GM12878 (cell line): Measurements from ENCODE around the gene CSRNP2. TPM values are rescaled to one million over a fixed set of nuclear protein-coding genes. Genes with fewer than 3 reads are reported as not detected.

ENCODE experiments used
- ATAC-seq: fragments of 200-7000 bp; cut with Tn5 transposase; 3 replicates; pipeline ENCODE4 v1.9.1; 2020; ENCODE audit warnings: mild to moderate bottlenecking, moderate library complexity
- BruUV-seq: library from RNA; stranded (reverse); fragments of 400-500 nt; replicated peaks from 2 replicates; lab custom pipeline; 2021; lab: Mats Ljungman, UMichigan
- CTCF ChIA-PET: fragments of 300-600 bp; sonication (Branson Sonifier 250); formaldehyde crosslinking; extraction: SDS; loops from one replicate; lab custom pipeline; 2021; ENCODE audit warnings: inconsistent platforms; lab: Yijun Ruan, JAX
- POLR2A ChIA-PET: fragments of 350-600 bp; formaldehyde crosslinking; extraction: SDS; loops from one replicate; lab custom pipeline; 2021; ENCODE audit warnings: inconsistent platforms; lab: Charles Lee
- RAD21 ChIA-PET: fragments of 300-600 bp; sonication (Branson Sonifier 250); formaldehyde crosslinking; loops from one replicate; lab custom pipeline; 2023; ENCODE audit warnings: antibody characterized with exemption; ENCODE audit not compliant: unreplicated experiment; lab: Charles Lee
- SMC1A ChIA-PET: fragments of 300-600 bp; sonication (Branson Sonifier 250); formaldehyde crosslinking; loops from one replicate; lab custom pipeline; 2023; ENCODE audit not compliant: unreplicated experiment, uncharacterized antibody; lab: Charles Lee
- DNase-seq: peaks from one replicate; pipeline ENCODE4 v3.0.0-alpha.2; 2011; ENCODE audit warnings: low read depth, low spot score
- FAIRE-seq: peaks from 3 replicates; lab custom pipeline; 2011; peaks lifted over from hg19 to GRCh38; lab: Jason Lieb, UNC
- H2AFZ ChIP-seq: 2 replicates; pipeline ENCODE4 v1.6.0; 2011; ENCODE audit warnings: low read depth, low read length, control low read depth; ENCODE audit not compliant: control insufficient read depth
- H3K27ac ChIP-seq: 2 replicates; pipeline ENCODE4 v1.5.1; 2011; ENCODE audit warnings: control low read depth; ENCODE audit not compliant: control insufficient read depth, insufficient read depth
- H3K27me3 ChIP-seq, 2 experiments: replicated peaks in 1 of 2; 2 replicates each; pipeline versions ENCODE4 v1.6.0 to v1.6.1; 2011; ENCODE audit warnings: low read length in 1 of 2; ENCODE audit not compliant: control insufficient read depth in 2 of 2, insufficient read depth in 2 of 2
- H3K36me3 ChIP-seq, 2 experiments: 2 replicates each; pipeline ENCODE4 v1.5.1; 2011; ENCODE audit warnings: low read length in 1 of 2; ENCODE audit not compliant: control insufficient read depth in 2 of 2, insufficient read depth in 2 of 2
- H3K4me1 ChIP-seq: 2 replicates; pipeline ENCODE4 v1.6.1; 2011; ENCODE audit warnings: mild to moderate bottlenecking, low read length, moderate library complexity, mixed read lengths; ENCODE audit not compliant: control insufficient read depth, insufficient read depth
- H3K4me2 ChIP-seq: 2 replicates; pipeline ENCODE4 v1.6.0; 2011; ENCODE audit warnings: control low read depth; ENCODE audit not compliant: control insufficient read depth, insufficient read depth
- H3K4me3 ChIP-seq: fragments of 200-600 bp; sonication (generic); 2 replicates; pipeline ENCODE4 v1.5.1; 2016
- H3K79me2 ChIP-seq: 2 replicates; pipeline ENCODE4 v1.6.0; 2011; ENCODE audit warnings: low read length; ENCODE audit not compliant: control insufficient read depth, insufficient read depth
- H3K9ac ChIP-seq: 2 replicates; pipeline ENCODE4 v1.8.0; 2011; ENCODE audit warnings: low read length, control low read depth, mixed read lengths; ENCODE audit not compliant: control insufficient read depth, insufficient read depth
- H3K9me3 ChIP-seq: replicated peaks from 3 replicates; pipeline ENCODE4 v1.5.1; 2011; ENCODE audit warnings: mild to moderate bottlenecking, low read length; ENCODE audit not compliant: control insufficient read depth, insufficient read depth
- H4K20me1 ChIP-seq: 2 replicates; pipeline ENCODE4 v1.6.0; 2011; ENCODE audit not compliant: control insufficient read depth, insufficient read depth
- BMI1 ChIP-seq: fragments of 450-650 bp; IDR thresholded peaks from 2 replicates; pipeline ENCODE4 v1.6.1; 2016; ENCODE audit warnings: mild to moderate bottlenecking, moderate library complexity, borderline replicate concordance
- E4F1 ChIP-seq: fragments of 450-650 bp; IDR thresholded peaks from 2 replicates; pipeline ENCODE4 v1.6.1; 2018; ENCODE audit warnings: borderline replicate concordance, mild to moderate bottlenecking; ENCODE audit not compliant: partially characterized antibody
- HDAC2 ChIP-seq: fragments of 200-600 bp; sonication (generic); IDR thresholded peaks from 2 replicates; pipeline ENCODE4 v1.6.1; 2017
- IKZF1 ChIP-seq: fragments of 450-650 bp; conservative IDR thresholded peaks from 2 replicates; pipeline ENCODE4 v1.6.1; 2017; ENCODE audit warnings: antibody characterized with exemption, mild to moderate bottlenecking
- KLF5 ChIP-seq: fragments of 450-650 bp; IDR thresholded peaks from 2 replicates; pipeline ENCODE4 v1.6.1; 2014; ENCODE audit warnings: mild to moderate bottlenecking; ENCODE audit not compliant: partially characterized antibody
- MXI1 ChIP-seq: fragments of 150-350 bp; IDR thresholded peaks from 2 replicates; pipeline ENCODE4 v1.6.1; 2011; ENCODE audit warnings: low read depth, mild to moderate bottlenecking, inconsistent platforms, low read length, improper control_type of control experiment
- MYB ChIP-seq: fragments of 150-350 bp; IDR thresholded peaks from 2 replicates; pipeline ENCODE4 v1.6.1; 2014; ENCODE audit warnings: mild to moderate bottlenecking, low read depth, low read length, borderline replicate concordance
- PAX8 ChIP-seq: fragments of 450-650 bp; IDR thresholded peaks from 2 replicates; pipeline ENCODE4 v1.6.1; 2017; ENCODE audit warnings: mild to moderate bottlenecking, moderate library complexity
- PBX3 ChIP-seq: IDR thresholded peaks from 2 replicates; pipeline ENCODE4 v1.6.1; 2011; ENCODE audit warnings: mild to moderate bottlenecking, low read depth, low read length, moderate library complexity; ENCODE audit not compliant: insufficient replicate concordance
- RAD21 ChIP-seq: IDR thresholded peaks from 2 replicates; pipeline ENCODE4 v1.6.1; 2011; ENCODE audit warnings: mild to moderate bottlenecking, low read depth, low read length, moderate library complexity; ENCODE audit not compliant: insufficient read depth
- RELA ChIP-seq: fragments of 450-650 bp; IDR thresholded peaks from 2 replicates; pipeline ENCODE4 v1.8.0; 2014; ENCODE audit warnings: borderline replicate concordance; ENCODE audit not compliant: partially characterized antibody
- STAT1 ChIP-seq: fragments of 450-650 bp; conservative IDR thresholded peaks from 2 replicates; pipeline ENCODE4 v1.6.1; 2014; ENCODE audit warnings: antibody characterized with exemption, mild to moderate bottlenecking
- SUZ12 ChIP-seq: fragments of 200-600 bp; sonication (generic); IDR thresholded peaks from one replicate; pipeline ENCODE4 v1.6.1; 2018; ENCODE audit warnings: antibody characterized with exemption, mild to moderate bottlenecking; ENCODE audit not compliant: unreplicated experiment
- TBL1XR1 ChIP-seq: IDR thresholded peaks from 2 replicates; pipeline ENCODE4 v1.6.1; 2012; ENCODE audit warnings: low read depth, low read length, improper control_type of control experiment
- TCF7 ChIP-seq: IDR thresholded peaks from 2 replicates; pipeline ENCODE4 v1.6.1; 2014; ENCODE audit warnings: antibody characterized with exemption, borderline replicate concordance
- WRNIP1 ChIP-seq: IDR thresholded peaks from 2 replicates; pipeline ENCODE4 v1.6.1; 2011; ENCODE audit warnings: low read depth, low read length, improper control_type of control experiment, borderline replicate concordance
- YBX1 ChIP-seq: fragments of 450-650 bp; IDR thresholded peaks from 2 replicates; pipeline ENCODE4 v1.6.1; 2016; ENCODE audit warnings: antibody characterized with exemption
- ZBTB4 ChIP-seq: fragments of 450-650 bp; formaldehyde crosslinking; IDR thresholded peaks from 2 replicates; pipeline ENCODE4 v1.4.0; 2022; ENCODE audit warnings: mild to moderate bottlenecking, moderate library complexity
- ZNF207 ChIP-seq: fragments of 450-650 bp; IDR thresholded peaks from 2 replicates; pipeline ENCODE4 v1.6.1; 2014; ENCODE audit warnings: antibody characterized with exemption, mild to moderate bottlenecking, borderline replicate concordance
- WGBS: methylation state at CpG from one replicate; pipeline ENCODE4 v1.1.6; 2016; ENCODE audit warnings: low lambda C conversion rate; ENCODE audit not compliant: insufficient replicate concordance, insufficient coverage; ENCODE audit errors: missing lambda C conversion rate; 5-methylcytosine and 5-hydroxymethylcytosine counted together
- in situ Hi-C: fragments of 300-500 bp; cut with MboI; formaldehyde crosslinking; loops from 9 replicates; pipeline ENCODE4 v1.14.3; 2018; ENCODE audit warnings: mixed read lengths
- intact Hi-C: fragments of 100-400 bp; cut with micrococcal nuclease; formaldehyde crosslinking; loops from one replicate; pipeline ENCODE4 v1.14.2; 2022; ENCODE audit not compliant: unreplicated experiment
- polyA plus RNA-seq, 11 experiments: library from polyadenylated mRNA; depleted of rRNA in 4 of 11; unstranded in 6 of 11; stranded (reverse) in 5 of 11; fragments of >200 nt; fragmentation: Nextera tagmentation in 4 of 11; fragmentation: Illumina TruSeq in 1 of 11; extraction: Ambion mirVana in 4 of 11; extraction: Trizol in 1 of 11; gene quantifications; 1 replicate in 1 of 11; 2 replicates in 10 of 11; pipeline versions ENCODE4 v1.2.1 to v1.2.3, GENCODE V29; 2011 to 2016; ENCODE audit warnings: inconsistent platforms in 2 of 11, missing spikeins in 2 of 11, low read depth in 1 of 11
- total RNA-seq, 4 experiments: library from RNA; depleted of rRNA in 3 of 4; stranded (reverse); fragments of >200 nt in 3 of 4; fragmentation: Illumina TruSeq in 1 of 4; extraction: Trizol in 1 of 4; gene quantifications; 2 replicates each; pipeline versions ENCODE4 v1.2.1 to v1.2.3, GENCODE V29; 2013 to 2021

CSRNP2 gene
- total and polyA plus RNA-seq, 10 of the 15 experiments (the other 5 are each of a cell fraction or from before 2014, with no cell fraction given), result 1.2 to 12.1 (median 6.3) TPM

- ChIA-PET SMC1A (interaction anchor here (1.2 kb wide), 1 partner anchor 305 kb away, joined by 3 read pairs; no protein-coding TSS in a partner anchor), POLR2A (no interaction called here), CTCF (interaction anchor here (0.5 to 1.3 kb wide), 3 partner anchors 216 to 305 kb away, joined by 3 to 8 read pairs (median 3); no protein-coding TSS in a partner anchor)
- in situ Hi-C loops (no loop called here), intact Hi-C loops (no loop called here)
- TF ChIP-seq RAD21 (no peak), MYB (no peak), TCF7 (no peak), PBX3 (no peak), KLF5 (no peak), IKZF1 (no peak), MXI1 (no peak), ZNF207 (no peak), TBL1XR1 (no peak), STAT1 (no peak), WRNIP1 (no peak), YBX1 (no peak), HDAC2 (no peak), PAX8 (no peak), SUZ12 (no peak), BMI1 (no peak), ZBTB4 (no peak), RELA (no peak), E4F1 (no peak)
- TF ChIP-seq, all 136 proteins: peak for 0
- Histone ChIP-seq H3K27me3 (no peaks in the 10 kb centered on the region), H3K27ac (no peak overlapping the region), H3K4me2 (no peak overlapping the region), H4K20me1 (no peaks in the 10 kb centered on the region), H3K79me2 (no peaks in the 10 kb centered on the region), H2AFZ (no peak overlapping the region), H3K4me1 (no peaks in the 10 kb centered on the region), H3K4me3 (no peak overlapping the region), H3K9ac (no peak overlapping the region), H3K36me3 (no peaks in the 10 kb centered on the region), H3K9me3 (no peaks in the 10 kb centered on the region)
- RAD21 ChIA-PET, result interaction anchor here (0.9 to 1.0 kb wide), 2 partner anchors 176 to 304 kb away, joined by 3 to 4 read pairs; no protein-coding TSS in a partner anchor
- no peak for ATAC-seq
- BruUV-seq, result no TSS peak
- 36% methylated on average over 3 of the region's 3 CpGs for WGBS
- FAIRE-seq, result no peak
- DNase-seq, result no peak
These were observed 47.1 kb downstream of the CSRNP2 start for GRCh38 chr12:51036279-51036678.
